H1 (cell line): ENCODE measurements around the gene ARHGEF4. TPM values are rescaled to one million over a fixed set of nuclear protein-coding genes. Genes with fewer than 3 reads are reported as not detected.

Source experiments
- CTCF ChIA-PET: fragments of 300-600 bp; sonication (Branson Sonifier 250); formaldehyde crosslinking; loops from one replicate; lab custom pipeline; 2021; ENCODE audit not compliant: partially characterized antibody; lab: Charles Lee
- POLR2A ChIA-PET: fragments of 300-600 bp; sonication (Branson Sonifier 250); formaldehyde crosslinking; loops from one replicate; lab custom pipeline; 2021; ENCODE audit warnings: inconsistent platforms; ENCODE audit not compliant: partially characterized antibody; lab: Charles Lee
- DNase-seq, 2 experiments: peaks; one replicate each; pipeline versions ENCODE4 v3.0.0 to v3.0.0-alpha.2; 2010 to 2022; ENCODE audit warnings: low spot score in 2 of 2, low read depth in 1 of 2, mixed read lengths in 1 of 2
- FAIRE-seq: peaks from 2 replicates; lab custom pipeline; 2011; peaks lifted over from hg19 to GRCh38; lab: Jason Lieb, UNC
- H2AFZ ChIP-seq: 2 replicates; pipeline ENCODE4 v1.8.1; 2012; ENCODE audit warnings: low read length, inconsistent platforms
- H2AK5ac ChIP-seq: 2 replicates; pipeline ENCODE4 v1.6.1; 2013; ENCODE audit warnings: low read depth, low read length
- H2BK120ac ChIP-seq: replicated peaks from 2 replicates; pipeline ENCODE3; 2013; ENCODE audit warnings: low read depth, low read length, inconsistent platforms
- H2BK12ac ChIP-seq: 2 replicates; pipeline ENCODE4 v1.6.1; 2013; ENCODE audit warnings: low read depth, low read length
- H2BK15ac ChIP-seq: 2 replicates; pipeline ENCODE4 v1.6.1; 2013; ENCODE audit warnings: low read length
- H2BK20ac ChIP-seq: 2 replicates; pipeline ENCODE4 v1.6.1; 2013; ENCODE audit warnings: low read length
- H2BK5ac ChIP-seq: 2 replicates; pipeline ENCODE4 v1.6.1; 2013; ENCODE audit warnings: low read depth, low read length
- H3K14ac ChIP-seq: 2 replicates; pipeline ENCODE4 v1.6.1; 2013; ENCODE audit warnings: inconsistent platforms; ENCODE audit not compliant: insufficient read length
- H3K18ac ChIP-seq: 2 replicates; pipeline ENCODE4 v1.6.1; 2013; ENCODE audit warnings: low read length; ENCODE audit errors: extremely low read depth
- H3K23ac ChIP-seq: 2 replicates; pipeline ENCODE4 v1.6.1; 2013; ENCODE audit warnings: inconsistent platforms; ENCODE audit not compliant: insufficient read length
- H3K23me2 ChIP-seq: 2 replicates; pipeline ENCODE4 v1.6.1; 2013; ENCODE audit warnings: low read depth, low read length
- H3K27ac ChIP-seq: 2 replicates; pipeline ENCODE4 v1.6.1; 2011; ENCODE audit warnings: low read depth, low read length, inconsistent platforms
- H3K27me3 ChIP-seq, 4 experiments: replicated peaks in 1 of 4; 1 replicate in 1 of 4; 2 replicates in 3 of 4; pipeline versions ENCODE4 v1.6.1 to v1.8.1; 2011 to 2013; ENCODE audit warnings: low read length in 3 of 4, mild to moderate bottlenecking in 3 of 4, inconsistent platforms in 2 of 4, mixed read lengths in 2 of 4, moderate library complexity in 1 of 4; ENCODE audit not compliant: control insufficient read depth in 3 of 4, insufficient read depth in 3 of 4; ENCODE audit errors: extremely low read depth in 1 of 4
- H3K36me3 ChIP-seq, 4 experiments: 2 replicates each; pipeline versions ENCODE4 v1.6.1 to v1.8.1; 2011 to 2013; ENCODE audit warnings: mild to moderate bottlenecking in 4 of 4, low read length in 3 of 4, moderate library complexity in 2 of 4, control low read depth in 1 of 4, inconsistent platforms in 1 of 4; ENCODE audit not compliant: insufficient read depth in 4 of 4, control insufficient read depth in 2 of 4
- H3K4ac ChIP-seq: replicated peaks from 2 replicates; pipeline ENCODE3; 2013; ENCODE audit warnings: low read length, low read depth, mixed read lengths, inconsistent platforms; ENCODE audit not compliant: insufficient read length
- H3K4me1 ChIP-seq, 4 experiments: replicated peaks in 1 of 4; 1 replicate in 1 of 4; 2 replicates in 3 of 4; pipeline versions ENCODE4 v1.6.1 to v1.8.1; 2011 to 2013; ENCODE audit warnings: low read length in 3 of 4, inconsistent platforms in 2 of 4, mixed read lengths in 1 of 4; ENCODE audit not compliant: insufficient read depth in 4 of 4, control insufficient read depth in 3 of 4
- H3K4me2 ChIP-seq, 2 experiments: 2 replicates each; pipeline versions ENCODE4 v1.6.1 to v1.8.1; 2011 to 2013; ENCODE audit warnings: low read depth in 2 of 2, low read length in 2 of 2, control low read depth in 1 of 2, inconsistent platforms in 1 of 2, mild to moderate bottlenecking in 1 of 2; ENCODE audit not compliant: insufficient read depth in 1 of 2
- H3K4me3 ChIP-seq, 4 experiments: fragments of 200-600, 300-600 bp in 1 of 4; sonication (generic), shearing (Covaris generic), sonication (Bioruptor Twin) in 1 of 4; 2 replicates each; pipeline versions ENCODE4 v1.5.1 to v1.8.1; 2011 to 2016; ENCODE audit warnings: low read length in 4 of 4, low read depth in 3 of 4, control low read depth in 2 of 4, inconsistent platforms in 2 of 4, mild to moderate bottlenecking in 2 of 4, mixed read lengths in 1 of 4, moderate library complexity in 1 of 4; ENCODE audit not compliant: insufficient read depth in 2 of 4; ENCODE audit errors: extremely low read depth in 1 of 4
- H3K56ac ChIP-seq: replicated peaks from 2 replicates; pipeline ENCODE3; 2013; ENCODE audit warnings: low read depth, mild to moderate bottlenecking, mixed read lengths, low read length, inconsistent platforms; ENCODE audit not compliant: insufficient read length
- H3K79me1 ChIP-seq: 2 replicates; pipeline ENCODE4 v1.6.1; 2013; ENCODE audit warnings: low read depth, low read length, control low read depth
- H3K79me2 ChIP-seq, 2 experiments: 2 replicates each; pipeline versions ENCODE4 v1.6.1 to v1.8.1; 2012 to 2013; ENCODE audit warnings: low read length in 2 of 2, mild to moderate bottlenecking in 2 of 2, inconsistent platforms in 1 of 2; ENCODE audit not compliant: insufficient read depth in 2 of 2, control insufficient read depth in 1 of 2
- H3K9ac ChIP-seq, 4 experiments: replicated peaks in 1 of 4; 1 replicate in 1 of 4; 2 replicates in 3 of 4; pipeline versions ENCODE4 v1.6.1 to v1.8.1; 2011 to 2013; ENCODE audit warnings: low read depth in 3 of 4, low read length in 3 of 4, control low read depth in 2 of 4, mild to moderate bottlenecking in 2 of 4, moderate library complexity in 2 of 4, inconsistent platforms in 1 of 4; ENCODE audit errors: extremely low read depth in 1 of 4
- H3K9me3 ChIP-seq, 2 experiments: 2 replicates each; pipeline versions ENCODE4 v1.6.1 to v1.8.1; 2012 to 2013; ENCODE audit warnings: mild to moderate bottlenecking in 2 of 2, moderate library complexity in 2 of 2, control low read depth in 1 of 2, inconsistent platforms in 1 of 2, low read depth in 1 of 2, low read length in 1 of 2, mixed read lengths in 1 of 2; ENCODE audit not compliant: insufficient read depth in 2 of 2
- H4K20me1 ChIP-seq, 2 experiments: replicated peaks in 1 of 2; 2 replicates each; pipeline versions ENCODE3 to v1.8.1; 2011 to 2013; ENCODE audit warnings: inconsistent platforms in 2 of 2, low read length in 2 of 2, mild to moderate bottlenecking in 1 of 2; ENCODE audit not compliant: insufficient read depth in 2 of 2, control insufficient read depth in 1 of 2
- H4K5ac ChIP-seq: 2 replicates; pipeline ENCODE4 v1.6.1; 2013; ENCODE audit warnings: low read length, low read depth, mixed read lengths, inconsistent platforms; ENCODE audit not compliant: insufficient read length
- H4K8ac ChIP-seq: 2 replicates; pipeline ENCODE4 v1.8.0; 2013; ENCODE audit warnings: mild to moderate bottlenecking, moderate library complexity, low read length, inconsistent platforms; ENCODE audit not compliant: insufficient read depth; ENCODE audit errors: extremely low read depth
- H4K91ac ChIP-seq: replicated peaks from 2 replicates; pipeline ENCODE3; 2013; ENCODE audit warnings: low read length, mixed read lengths, inconsistent platforms; ENCODE audit not compliant: insufficient read length
- ASH2L ChIP-seq: fragments of 200-600, 300-600 bp; sonication (generic); IDR thresholded peaks from one replicate; pipeline ENCODE4 v1.7.1; 2017; ENCODE audit warnings: low read length
- NRF1 ChIP-seq: IDR thresholded peaks from 2 replicates; pipeline ENCODE4 v1.6.1; 2011; ENCODE audit warnings: mild to moderate bottlenecking, low read depth, low read length, improper control_type of control experiment
- SIRT6 ChIP-seq: IDR thresholded peaks from one replicate; pipeline ENCODE4 v1.7.1; 2012; ENCODE audit warnings: low read length, inconsistent platforms
- SP1 ChIP-seq: IDR thresholded peaks from 2 replicates; pipeline ENCODE4 v1.6.1; 2011; ENCODE audit warnings: low read depth, low read length
- TBP ChIP-seq: IDR thresholded peaks from 2 replicates; pipeline ENCODE4 v1.6.1; 2011; ENCODE audit warnings: low read depth, low read length, improper control_type of control experiment
- WGBS, 2 experiments: shearing (Covaris generic) in 1 of 2; methylation state at CpG; one replicate each; pipeline versions ENCODE4 v1.1.6 to v1.1.7; 2013 to 2015; ENCODE audit warnings: low lambda C conversion rate in 2 of 2, mixed read lengths in 2 of 2, inconsistent platforms in 1 of 2, low coverage in 1 of 2, missing lambda C conversion rate in 1 of 2; ENCODE audit not compliant: insufficient replicate concordance in 2 of 2, insufficient coverage in 1 of 2, insufficient read length in 1 of 2; ENCODE audit errors: extremely low coverage in 1 of 2, missing lambda C conversion rate in 1 of 2; 5-methylcytosine and 5-hydroxymethylcytosine counted together
- polyA plus RNA-seq, 7 experiments: library from polyadenylated mRNA; depleted of rRNA in 3 of 7; stranded (reverse) in 5 of 7; unstranded in 2 of 7; fragments of >200 nt in 5 of 7; fragments of 200-250 nt in 2 of 7; gene quantifications; 1 replicate in 5 of 7; 2 replicates in 1 of 7; 4 replicates in 1 of 7; pipeline versions ENCODE4 v1.2.1 to v1.2.3, GENCODE V29; 2011 to 2013; ENCODE audit warnings: missing spikeins in 2 of 7, mixed read lengths in 2 of 7
- total RNA-seq: library from RNA; stranded (reverse); fragmentation: NEBNext Ultra II Directional; extraction: Animal tissue kit (Norgen Biotek cat#: 25700); gene quantifications from 2 replicates; pipeline ENCODE4 v1.2.1, GENCODE V29; 2021

ARHGEF4 gene
- total and polyA plus RNA-seq, 2 of the 8 experiments (the other 6 are each of a cell fraction or from before 2014, with no cell fraction given): 10.6 to 14.6 TPM

DNA sequence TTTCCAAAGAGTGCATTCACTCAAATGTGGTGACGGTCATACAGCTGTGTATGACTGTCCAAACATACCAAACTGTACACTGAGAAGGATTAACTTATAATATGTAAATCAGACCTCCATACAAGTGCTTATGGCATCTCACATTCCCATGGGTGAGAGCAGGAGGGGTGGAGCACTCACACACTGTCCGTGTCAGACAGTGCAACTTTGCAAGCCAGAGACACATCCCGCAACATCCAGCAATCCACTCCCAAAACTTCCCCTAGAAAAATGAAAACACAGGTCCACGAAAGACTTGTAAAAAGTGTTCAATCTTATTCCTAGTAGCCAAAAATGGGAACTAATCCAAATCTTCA lies 220.2 kb downstream of the ARHGEF4 start:
- Histone ChIP-seq H2BK120ac (no peak overlapping the region), H3K9ac (no peak overlapping the region; a peak in 1 of 7 replicates), H4K20me1 (peaks cover 19 to 39% of the 10 kb centered on the region in 2 experiments), H3K36me3 (peaks cover 9 to 70% (median 39%) of the 10 kb centered on the region in 4 experiments; a peak in 7 of 8 replicates), H3K79me1 (peaks cover 22% of the 10 kb centered on the region), H3K18ac (no peak overlapping the region), H3K23ac (no peak overlapping the region), H2BK20ac (no peak overlapping the region), H3K79me2 (peaks cover 0 to 64% of the 10 kb centered on the region in 2 experiments), H3K23me2 (no peaks in the 10 kb centered on the region), H2AFZ (no peak overlapping the region), H2BK12ac (no peak overlapping the region), H3K4ac (no peak overlapping the region), H4K91ac (no peak overlapping the region), H2BK15ac (no peak overlapping the region), H3K27ac (no peak overlapping the region), H2BK5ac (no peak overlapping the region), H4K5ac (no peak overlapping the region), H3K27me3 (no peaks in the 10 kb centered on the region), H3K4me1 (peaks cover 0 to 2% (median 0%) of the 10 kb centered on the region in 4 experiments; a peak in 1 of 7 replicates), H4K8ac (no peak overlapping the region), H2AK5ac (no peak overlapping the region), H3K14ac (no peak overlapping the region), H3K56ac (no peak overlapping the region), H3K4me3 (no peak overlapping the region), H3K9me3 (no peaks in the 10 kb centered on the region), H3K4me2 (no peak overlapping the region)
- ChIA-PET POLR2A (interaction anchor here (0.7 to 1.6 kb wide), 6 partner anchors 9 to 36 kb away, joined by 3 to 11 read pairs (median 4); no protein-coding TSS in a partner anchor), CTCF (interaction anchor here (0.7 to 2.0 kb wide), 3 partner anchors 14 to 90 kb away, joined by 4 to 6 read pairs (median 4); no protein-coding TSS in a partner anchor)
- 86% methylated on average over 4 of the region's 4 CpGs; no CpG with 5 or more reads in 1 of the 2 experiments for WGBS, 2 experiments
- no peak for DNase-seq
- FAIRE-seq: no peak
- TF ChIP-seq SP1: no peak
- TF ChIP-seq NRF1: no peak
- no peak for TF ChIP-seq TBP
- no peak for TF ChIP-seq SIRT6
- no peak for TF ChIP-seq ASH2L
